Neural cell (in vitro differentiated cells): Measurements from ENCODE around the gene SLC38A5. TPM values are rescaled to one million over a fixed set of nuclear protein-coding genes. Genes with fewer than 3 reads are reported as not detected.

Source experiments
- H2AFZ ChIP-seq: fragments of 200-600, 300-800 bp; sonication (generic), shearing (Covaris generic); 2 replicates; pipeline ENCODE4 v1.6.0; 2014; ENCODE audit warnings: low read depth, mild to moderate bottlenecking, antibody characterized with exemption, low read length, moderate library complexity
- H3F3A ChIP-seq: fragments of 200-600 bp; shearing (Covaris generic); 2 replicates; pipeline ENCODE4 v1.6.1; 2016; ENCODE audit warnings: mild to moderate bottlenecking, moderate library complexity, mixed read lengths, antibody characterized with exemption, low read length; ENCODE audit not compliant: insufficient read depth, poor library complexity, severe bottlenecking
- H3K27ac ChIP-seq: fragments of 200-600, 300-800 bp; sonication (generic), shearing (Covaris generic); 2 replicates; pipeline ENCODE4 v1.5.1; 2014; ENCODE audit warnings: mild to moderate bottlenecking, low read length, moderate library complexity
- H3K27me3 ChIP-seq: fragments of 300-800, 200-600 bp; sonication (generic), shearing (Covaris generic); 2 replicates; pipeline ENCODE4 v1.6.0; 2014; ENCODE audit warnings: mild to moderate bottlenecking, low read depth, low read length, moderate library complexity; ENCODE audit not compliant: insufficient read depth
- H3K36me3 ChIP-seq: fragments of 300-800, 200-600 bp; sonication (generic), shearing (Covaris generic); 2 replicates; pipeline ENCODE4 v1.5.1; 2014; ENCODE audit warnings: mild to moderate bottlenecking, antibody characterized with exemption, low read length, moderate library complexity; ENCODE audit not compliant: insufficient read depth
- H3K4me2 ChIP-seq: fragments of 300-800, 200-600 bp; sonication (generic), shearing (Covaris generic); 2 replicates; pipeline ENCODE4 v1.6.0; 2014; ENCODE audit warnings: mild to moderate bottlenecking, low read length
- H3K4me3 ChIP-seq: fragments of 300-800, 200-600 bp; sonication (generic), shearing (Covaris generic); 2 replicates; pipeline ENCODE4 v1.5.1; 2014; ENCODE audit warnings: mild to moderate bottlenecking, low read length, moderate library complexity
- H3K79me2 ChIP-seq: fragments of 200-600 bp; shearing (Covaris generic); replicated peaks from 2 replicates; pipeline ENCODE4 v1.6.0; 2014; ENCODE audit warnings: mild to moderate bottlenecking, low read length, moderate library complexity; ENCODE audit not compliant: insufficient read depth
- H3K9ac ChIP-seq: fragments of 300-800, 200-600 bp; sonication (generic), shearing (Covaris generic); 2 replicates; pipeline ENCODE4 v1.6.1; 2016; ENCODE audit warnings: mild to moderate bottlenecking, low read length, mixed read lengths
- H3K9me2 ChIP-seq: fragments of 200-600 bp; shearing (Covaris generic); 2 replicates; pipeline ENCODE4 v1.6.1; 2016; ENCODE audit warnings: mild to moderate bottlenecking, low read length, mixed read lengths; ENCODE audit not compliant: insufficient read depth
- H3K9me3 ChIP-seq: fragments of 200-600, 300-800 bp; sonication (generic), shearing (Covaris generic); 2 replicates; pipeline ENCODE4 v1.6.1; 2016; ENCODE audit warnings: mild to moderate bottlenecking, mixed run types, low read length, moderate library complexity, mixed read lengths
- H4K20me1 ChIP-seq: fragments of 200-600 bp; shearing (Covaris generic); 2 replicates; pipeline ENCODE4 v1.6.1; 2016; ENCODE audit warnings: mild to moderate bottlenecking, mixed run types; ENCODE audit not compliant: insufficient read depth
- CTCF ChIP-seq: fragments of 450-650 bp; IDR thresholded peaks from 2 replicates; pipeline ENCODE4 v1.5.1; 2014; ENCODE audit warnings: antibody characterized with exemption, mild to moderate bottlenecking, moderate library complexity; ENCODE audit not compliant: poor library complexity, severe bottlenecking
- EP300 ChIP-seq: fragments of 450-650 bp; conservative IDR thresholded peaks from 2 replicates; pipeline ENCODE4 v1.6.1; 2014; ENCODE audit warnings: antibody characterized with exemption, mild to moderate bottlenecking, moderate library complexity; ENCODE audit not compliant: poor library complexity, severe bottlenecking
- EZH2 ChIP-seq: fragments of 200-600, 300-800 bp; shearing (Covaris generic), sonication (generic); IDR thresholded peaks from 2 replicates; pipeline ENCODE4 v1.6.1; 2014; ENCODE audit warnings: antibody characterized with exemption, low read length, borderline replicate concordance, mild to moderate bottlenecking; ENCODE audit not compliant: insufficient read depth, poor library complexity, severe bottlenecking
- MXI1 ChIP-seq: fragments of 450-650 bp; conservative IDR thresholded peaks from 2 replicates; pipeline ENCODE4 v1.6.1; 2014; ENCODE audit warnings: antibody characterized with exemption, mild to moderate bottlenecking; ENCODE audit not compliant: poor library complexity, severe bottlenecking
- POLR2AphosphoS5 ChIP-seq: IDR thresholded peaks from 2 replicates; pipeline ENCODE4 v1.6.1; 2012
- RAD21 ChIP-seq: fragments of 450-650 bp; conservative IDR thresholded peaks from 2 replicates; pipeline ENCODE4 v1.6.1; 2014; ENCODE audit warnings: antibody characterized with exemption, mild to moderate bottlenecking, moderate library complexity
- SMC3 ChIP-seq: fragments of 450-650 bp; conservative IDR thresholded peaks from 2 replicates; pipeline ENCODE4 v1.6.1; 2014; ENCODE audit warnings: antibody characterized with exemption, mild to moderate bottlenecking, moderate library complexity; ENCODE audit not compliant: poor library complexity
- TAF1 ChIP-seq: IDR thresholded peaks from 2 replicates; pipeline ENCODE4 v1.6.1; 2012; ENCODE audit warnings: low read depth
- polyA plus RNA-seq: library from polyadenylated mRNA; depleted of rRNA; stranded (reverse); fragments of >200 nt; gene quantifications from 2 replicates; pipeline ENCODE4 v1.2.3, GENCODE V29; 2014
- TF ChIP-seq, protein P1 (sequence below): IDR thresholded peaks from 2 replicates; pipeline ENCODE4 v1.6.1; 2012; ENCODE audit warnings: borderline replicate concordance

The SLC38A5 gene
- polyA plus RNA-seq, 1 donor from 2014 or later: 0.48 TPM

- no peak overlapping the region for H3K9ac ChIP-seq
- H3F3A ChIP-seq: no peaks in the 10 kb centered on the region
- H2AFZ ChIP-seq: no peak overlapping the region
- TF ChIP-seq, protein P1, sequence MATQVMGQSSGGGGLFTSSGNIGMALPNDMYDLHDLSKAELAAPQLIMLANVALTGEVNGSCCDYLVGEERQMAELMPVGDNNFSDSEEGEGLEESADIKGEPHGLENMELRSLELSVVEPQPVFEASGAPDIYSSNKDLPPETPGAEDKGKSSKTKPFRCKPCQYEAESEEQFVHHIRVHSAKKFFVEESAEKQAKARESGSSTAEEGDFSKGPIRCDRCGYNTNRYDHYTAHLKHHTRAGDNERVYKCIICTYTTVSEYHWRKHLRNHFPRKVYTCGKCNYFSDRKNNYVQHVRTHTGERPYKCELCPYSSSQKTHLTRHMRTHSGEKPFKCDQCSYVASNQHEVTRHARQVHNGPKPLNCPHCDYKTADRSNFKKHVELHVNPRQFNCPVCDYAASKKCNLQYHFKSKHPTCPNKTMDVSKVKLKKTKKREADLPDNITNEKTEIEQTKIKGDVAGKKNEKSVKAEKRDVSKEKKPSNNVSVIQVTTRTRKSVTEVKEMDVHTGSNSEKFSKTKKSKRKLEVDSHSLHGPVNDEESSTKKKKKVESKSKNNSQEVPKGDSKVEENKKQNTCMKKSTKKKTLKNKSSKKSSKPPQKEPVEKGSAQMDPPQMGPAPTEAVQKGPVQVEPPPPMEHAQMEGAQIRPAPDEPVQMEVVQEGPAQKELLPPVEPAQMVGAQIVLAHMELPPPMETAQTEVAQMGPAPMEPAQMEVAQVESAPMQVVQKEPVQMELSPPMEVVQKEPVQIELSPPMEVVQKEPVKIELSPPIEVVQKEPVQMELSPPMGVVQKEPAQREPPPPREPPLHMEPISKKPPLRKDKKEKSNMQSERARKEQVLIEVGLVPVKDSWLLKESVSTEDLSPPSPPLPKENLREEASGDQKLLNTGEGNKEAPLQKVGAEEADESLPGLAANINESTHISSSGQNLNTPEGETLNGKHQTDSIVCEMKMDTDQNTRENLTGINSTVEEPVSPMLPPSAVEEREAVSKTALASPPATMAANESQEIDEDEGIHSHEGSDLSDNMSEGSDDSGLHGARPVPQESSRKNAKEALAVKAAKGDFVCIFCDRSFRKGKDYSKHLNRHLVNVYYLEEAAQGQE: no peak
- TF ChIP-seq POLR2AphosphoS5 (no peak), RAD21 (no peak), EZH2 (no peak), TAF1 (no peak), SMC3 (no peak), EP300 (no peak), CTCF (no peak), MXI1 (no peak)
- H3K79me2 ChIP-seq: no peaks in the 10 kb centered on the region
- no peak overlapping the region for H3K4me2 ChIP-seq
- H3K9me3 ChIP-seq: no peaks in the 10 kb centered on the region
- H3K4me3 ChIP-seq: no peak overlapping the region
- no peaks in the 10 kb centered on the region for H4K20me1 ChIP-seq
- no peaks in the 10 kb centered on the region for H3K9me2 ChIP-seq
- no peaks in the 10 kb centered on the region for H3K27me3 ChIP-seq
- H3K27ac ChIP-seq: no peak overlapping the region
- H3K36me3 ChIP-seq: no peaks in the 10 kb centered on the region
Measured at GRCh38 chrX:48482526-48482925, 12.5 kb upstream of the SLC38A5 start.

DNA sequence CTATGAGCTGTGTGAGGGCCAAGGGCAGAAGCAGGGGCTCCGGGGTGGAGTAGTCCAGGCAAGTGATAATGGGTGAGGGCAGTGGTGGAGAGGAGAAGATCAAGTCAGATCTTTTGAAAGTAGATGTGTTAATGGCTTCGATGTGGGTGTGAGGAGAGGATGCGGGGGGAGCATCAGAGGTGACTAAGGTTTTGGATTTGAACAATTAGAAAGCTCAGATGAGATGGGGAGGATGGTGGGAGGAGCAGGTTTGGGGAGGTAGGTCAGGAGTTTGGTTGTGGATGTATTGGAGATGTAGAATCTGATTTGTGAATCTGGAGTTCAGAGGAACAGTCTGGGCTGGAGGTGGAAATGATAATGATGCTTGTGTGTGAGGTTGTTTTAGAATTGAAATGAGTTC, 10.5 kb upstream of the SLC38A5 start:
- Histone ChIP-seq H3K4me3 (no peak overlapping the region), H3K9ac (no peak overlapping the region), H3K27me3 (no peaks in the 10 kb centered on the region), H3F3A (no peaks in the 10 kb centered on the region), H3K4me2 (no peak overlapping the region), H3K27ac (no peak overlapping the region), H3K9me3 (no peaks in the 10 kb centered on the region), H4K20me1 (no peaks in the 10 kb centered on the region), H3K9me2 (no peaks in the 10 kb centered on the region), H3K79me2 (peaks cover 11% of the 10 kb centered on the region), H3K36me3 (no peaks in the 10 kb centered on the region), H2AFZ (no peak overlapping the region)
- no peak for TF ChIP-seq EP300
- TF ChIP-seq POLR2AphosphoS5: no peak
- TF ChIP-seq CTCF: no peak
- no peak for TF ChIP-seq SMC3
- no peak for TF ChIP-seq TAF1
- TF ChIP-seq EZH2: no peak
- TF ChIP-seq, protein P1: no peak
- TF ChIP-seq MXI1: no peak
- no peak for TF ChIP-seq RAD21
